HG02759 (cell line): ENCODE measurements around the gene RBM4B.

Source experiments
- ATAC-seq: cut with Tn5 transposase; IDR thresholded peaks from one replicate; pipeline ENCODE4 v1.9.1; 2021; ENCODE audit warnings: mild to moderate bottlenecking, moderate library complexity; ENCODE audit not compliant: unreplicated experiment

RBM4B gene

GRCh38 chr11:66707486-66707885 lies 29.8 kb upstream of the RBM4B start:
- ATAC-seq = no peak

GRCh38 chr11:66706989-66707388 lies 29.3 kb upstream of the RBM4B start:
- ATAC-seq = no peak

- ATAC-seq = no peak
Observed at GRCh38 chr11:66705587-66706335, 28.1 kb upstream of the RBM4B start.

GRCh38 chr11:66704659-66705360 lies 27.1 kb upstream of the RBM4B start:
- ATAC-seq = no peak

GRCh38 chr11:66701432-66702240 lies 23.9 kb upstream of the RBM4B start:
- no peak for ATAC-seq

GRCh38 chr11:66700742-66701141 lies 23.1 kb upstream of the RBM4B start:
- ATAC-seq = no peak

- ATAC-seq = no peak
Observed at GRCh38 chr11:66700337-66700736, 22.6 kb upstream of the RBM4B start.

GRCh38 chr11:66698491-66698890 lies 20.8 kb upstream of the RBM4B start:
- no peak for ATAC-seq

- ATAC-seq = no peak
Observed at GRCh38 chr11:66697988-66698387, 20.3 kb upstream of the RBM4B start.

GRCh38 chr11:66696146-66696545 lies 18.5 kb upstream of the RBM4B start:
- ATAC-seq = no peak

- peak; percentile 57 for ATAC-seq
Observed at GRCh38 chr11:66694732-66695207, 17.1 kb upstream of the RBM4B start.

GRCh38 chr11:66694056-66694410 lies 16.3 kb upstream of the RBM4B start:
- no peak for ATAC-seq

- no peak for ATAC-seq
Observed at GRCh38 chr11:66693356-66694055, 15.8 kb upstream of the RBM4B start.

GRCh38 chr11:66692871-66693331 lies 15.2 kb upstream of the RBM4B start:
- ATAC-seq = no peak

GRCh38 chr11:66692446-66692845 lies 14.8 kb upstream of the RBM4B start:
- no peak for ATAC-seq

- no peak for ATAC-seq
Observed at GRCh38 chr11:66691311-66691980, 13.8 kb upstream of the RBM4B start.

GRCh38 chr11:66689661-66690590 lies 12.2 kb upstream of the RBM4B start:
- no peak for ATAC-seq

- ATAC-seq = no peak
Observed at GRCh38 chr11:66688561-66689534, 11.2 kb upstream of the RBM4B start.
